ENCODE data around the gene PYGO2. TPM values are rescaled to one million over a fixed set of nuclear protein-coding genes. Genes with fewer than 3 reads are reported as not detected.

The PYGO2 gene, protein sequence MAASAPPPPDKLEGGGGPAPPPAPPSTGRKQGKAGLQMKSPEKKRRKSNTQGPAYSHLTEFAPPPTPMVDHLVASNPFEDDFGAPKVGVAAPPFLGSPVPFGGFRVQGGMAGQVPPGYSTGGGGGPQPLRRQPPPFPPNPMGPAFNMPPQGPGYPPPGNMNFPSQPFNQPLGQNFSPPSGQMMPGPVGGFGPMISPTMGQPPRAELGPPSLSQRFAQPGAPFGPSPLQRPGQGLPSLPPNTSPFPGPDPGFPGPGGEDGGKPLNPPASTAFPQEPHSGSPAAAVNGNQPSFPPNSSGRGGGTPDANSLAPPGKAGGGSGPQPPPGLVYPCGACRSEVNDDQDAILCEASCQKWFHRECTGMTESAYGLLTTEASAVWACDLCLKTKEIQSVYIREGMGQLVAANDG
- 26.7 and 28.9 TPM in 2 replicates for total RNA-seq

DNA sequence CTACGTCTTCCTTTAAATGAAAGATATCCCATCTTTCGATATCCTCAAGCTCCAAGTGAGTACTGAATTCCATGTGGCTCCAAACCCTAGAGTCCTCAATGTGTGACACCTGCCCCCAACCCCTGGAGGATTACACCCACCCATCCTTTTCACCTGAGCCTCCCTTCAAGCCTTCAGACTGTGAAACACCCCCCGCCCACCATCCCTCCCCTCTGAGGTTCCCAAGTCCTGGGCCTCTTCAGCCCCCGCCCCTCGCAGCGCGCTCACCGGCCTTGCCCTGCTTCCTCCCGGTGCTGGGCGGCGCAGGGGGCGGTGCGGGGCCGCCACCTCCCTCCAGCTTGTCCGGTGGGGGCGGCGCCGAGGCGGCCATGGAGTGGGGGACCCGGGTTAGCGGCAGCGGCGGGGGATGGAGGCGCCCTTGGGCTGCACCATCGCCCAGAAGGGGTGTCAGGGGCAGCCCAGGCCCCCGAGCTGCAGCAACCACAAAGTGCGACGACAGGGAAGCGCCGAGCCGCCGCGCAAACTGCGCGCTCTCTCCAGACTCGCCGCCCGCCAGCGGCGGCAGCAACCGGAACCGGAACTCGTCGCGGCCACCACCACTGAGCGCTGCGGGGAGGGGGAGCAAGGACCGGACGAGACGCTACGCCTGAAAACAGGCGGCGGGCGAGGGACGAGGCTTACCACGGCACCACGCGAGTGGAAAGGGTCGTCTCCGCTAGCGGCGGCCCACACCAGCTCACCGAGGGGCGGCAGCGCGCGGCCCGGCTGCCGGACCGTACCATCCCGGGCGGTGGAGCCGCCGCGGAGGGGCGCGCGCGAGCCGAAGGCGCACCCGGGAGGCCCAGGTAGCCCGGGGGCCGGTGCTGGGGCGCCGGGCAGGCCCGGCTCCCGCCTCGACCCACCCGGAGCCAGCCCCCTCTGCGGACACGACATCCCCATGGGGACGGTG lies at the start of gene PYGO2:
PYGO2 (minus strand) TSS at position 576 of the 949 bp plus-strand sequence; CDS start at position 370, 206 bp downstream.
- TF ChIP-seq CTCF (IDR thresholded peaks at IDR 0.05; ENCODE audit: insufficient read depth, low read depth, low read length) = peak; percentile 26
- DNase-seq (ENCODE audit: low read depth) = peak; percentile 74
- peak within 1 kb of the TSS; percentile 73 for H3K4me3 ChIP-seq (ENCODE audit: low read depth, low read length)

DNA sequence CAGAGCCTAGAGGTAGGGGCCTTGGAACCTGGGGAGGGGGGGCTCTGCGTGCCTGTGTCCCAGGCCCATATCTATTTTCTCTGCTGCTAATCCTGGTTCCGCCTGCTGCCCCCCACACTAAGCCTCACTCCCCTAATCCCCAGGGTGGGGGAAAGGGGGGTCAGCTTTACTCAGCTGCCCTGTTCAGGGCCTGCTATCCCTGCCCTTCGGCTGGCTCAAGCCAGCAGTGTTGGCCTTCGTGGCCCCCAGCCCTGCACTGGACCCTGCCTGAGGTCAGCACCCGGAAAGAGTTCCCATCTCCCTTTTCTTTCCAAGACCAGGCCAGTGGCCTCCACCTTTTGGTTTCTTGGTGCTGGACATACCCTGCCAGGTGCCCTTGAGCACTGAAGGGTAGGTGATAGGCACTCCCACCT lies 49.4 kb upstream of the PYGO2 start:
- TF ChIP-seq CTCF (IDR thresholded peaks at IDR 0.05; ENCODE audit: insufficient read depth, low read depth, low read length) = no peak
- no peak overlapping the region for H3K4me3 ChIP-seq (ENCODE audit: low read depth, low read length)
- no peak for DNase-seq (ENCODE audit: low read depth)

- no peak overlapping the region for H3K4me3 ChIP-seq (ENCODE audit: low read depth, low read length)
- no peak for DNase-seq (ENCODE audit: low read depth)
These were observed 48.8 kb upstream of the PYGO2 start for GRCh38 chr1:155010211-155010918.

GRCh38 chr1:155009742-155010141 lies 48.2 kb upstream of the PYGO2 start:
- no peak for DNase-seq (ENCODE audit: low read depth)
- no peak for TF ChIP-seq CTCF (IDR thresholded peaks at IDR 0.05; ENCODE audit: insufficient read depth, low read depth, low read length)
- H3K4me3 ChIP-seq (ENCODE audit: low read depth, low read length) = no peak overlapping the region

More at GRCh38 chr1:155010211-155010918, 48.8 kb upstream of the PYGO2 start:
- no peak for TF ChIP-seq CTCF (IDR thresholded peaks at IDR 0.05; ENCODE audit: insufficient read depth, low read depth, low read length)

GRCh38 chr1:155009221-155009711 lies 47.7 kb upstream of the PYGO2 start:
- no peak for DNase-seq (ENCODE audit: low read depth)
- TF ChIP-seq CTCF (IDR thresholded peaks at IDR 0.05; ENCODE audit: insufficient read depth, low read depth, low read length) = no peak
- no peak overlapping the region for H3K4me3 ChIP-seq (ENCODE audit: low read depth, low read length)
